OCI-LY3 (cell line): ENCODE results near the gene SLC10A6.

Experiments
- CTCF ChIP-seq: fragments of 200-600, 300-600 bp; sonication (generic); IDR thresholded peaks from 2 replicates; pipeline ENCODE4 v1.5.1; 2014; ENCODE audit warnings: antibody characterized with exemption, low read length, low read depth
- EZH2phosphoT487 ChIP-seq: fragments of 200-600 bp; shearing (Covaris generic); IDR thresholded peaks from 2 replicates; pipeline ENCODE4 v1.6.1; 2018; ENCODE audit warnings: antibody characterized with exemption, mixed run types, low read depth

- no peak for TF ChIP-seq CTCF
- no peak for TF ChIP-seq EZH2phosphoT487
Observed at GRCh38 chr4:86872135-86872534, 23.0 kb upstream of the SLC10A6 start.
